VCaP (cell line): ENCODE data around the gene SPRING1.
"Not testable (repeated sequence)": the region's sequence is repeated elsewhere in the genome, so short reads cannot be mapped to it uniquely, and the experiment has no call there.

Experiments
- H3K27ac ChIP-seq: fragments of 450-650 bp; 2 replicates; pipeline ENCODE4 v1.5.1; 2017
- CTCF ChIP-seq: fragments of 450-650 bp; conservative IDR thresholded peaks from 2 replicates; pipeline ENCODE4 v1.5.1; 2017; ENCODE audit warnings: mild to moderate bottlenecking, moderate library complexity

Gene SPRING1

GRCh38 chr12:116759783-116760621 lies 22.1 kb upstream of the SPRING1 start:
- no peak overlapping the region for H3K27ac ChIP-seq
- no peak for TF ChIP-seq CTCF

- H3K27ac ChIP-seq: peak overlapping the region; percentile 56
Observed at GRCh38 chr12:116754783-116755182, 16.9 kb upstream of the SPRING1 start.

GRCh38 chr12:116754097-116754496 lies 16.2 kb upstream of the SPRING1 start:
- H3K27ac ChIP-seq: peak overlapping the region; percentile 56

GRCh38 chr12:116750298-116750697 lies 12.4 kb upstream of the SPRING1 start:
- TF ChIP-seq CTCF: no peak
- no peak overlapping the region for H3K27ac ChIP-seq

GRCh38 chr12:116749884-116750283 lies 12.0 kb upstream of the SPRING1 start:
- TF ChIP-seq CTCF: no peak
- no peak overlapping the region for H3K27ac ChIP-seq

- TF ChIP-seq CTCF: no peak
Observed at GRCh38 chr12:116745554-116745953, 7.7 kb upstream of the SPRING1 start.

GRCh38 chr12:116744766-116745165 lies 6.9 kb upstream of the SPRING1 start:
- no peak overlapping the region for H3K27ac ChIP-seq
- no peak for TF ChIP-seq CTCF

More at GRCh38 chr12:116745554-116745953, 7.7 kb upstream of the SPRING1 start:
- H3K27ac ChIP-seq: no peak overlapping the region

- not testable (repeated sequence) for H3K27ac ChIP-seq
Observed at GRCh38 chr12:116742787-116743186, 4.9 kb upstream of the SPRING1 start.

GRCh38 chr12:116739381-116739887 lies 1.6 kb upstream of the SPRING1 start:
- no peak for TF ChIP-seq CTCF
- H3K27ac ChIP-seq: no peak overlapping the region; the same call in 1 of the 2 replicates
